DMS114 treated with DMSO at 0.1 percent for 48 hours (cell line): ENCODE measurements around the gene MACF1.
"Not testable (repeated sequence)": the region's sequence is repeated elsewhere in the genome, so short reads cannot be mapped to it uniquely, and the experiment has no call there.

Experiments used
- DNase-seq: peaks from one replicate; lab custom pipeline; 2025; ENCODE audit not compliant: unreplicated experiment; lab: John Stamatoyannopoulos, UW

MACF1 gene

DNA sequence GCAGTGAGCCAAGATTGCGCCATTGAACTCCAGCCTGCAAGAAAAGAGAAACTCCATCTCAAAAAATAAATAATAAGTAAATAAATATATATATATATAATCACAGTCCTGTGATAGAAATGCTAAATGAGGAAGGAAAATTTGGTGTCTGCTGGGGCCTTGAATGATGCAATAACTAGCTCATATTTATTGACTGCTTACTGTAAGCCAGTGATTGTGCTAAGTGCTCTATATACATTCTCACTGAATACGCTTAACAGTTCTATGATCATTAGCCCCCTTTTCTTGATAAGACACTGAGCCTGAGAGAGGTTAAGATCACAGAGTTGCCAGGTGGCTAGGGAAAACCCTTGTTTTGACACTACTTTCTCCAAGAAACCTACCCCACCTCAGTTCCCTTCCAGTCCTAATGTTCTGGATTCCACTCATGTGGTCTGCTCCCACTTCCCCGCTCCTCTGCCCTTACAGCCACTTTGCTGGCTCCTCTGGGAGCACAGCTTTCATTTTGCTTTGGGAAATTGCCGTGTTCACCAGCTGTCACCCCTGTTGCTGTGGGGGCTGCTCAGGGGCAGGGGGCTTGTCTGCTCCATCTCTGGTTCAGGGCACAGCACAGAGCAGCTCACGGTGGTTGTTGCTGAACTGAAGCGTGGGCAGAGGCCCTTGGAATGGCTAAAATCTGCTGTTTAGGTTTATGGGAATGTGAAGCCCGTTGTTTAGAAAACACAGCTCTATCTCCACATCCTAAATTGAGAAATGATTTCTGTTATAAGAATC is 284.5 kb downstream of the MACF1 start:
- no peak for DNase-seq

DNA sequence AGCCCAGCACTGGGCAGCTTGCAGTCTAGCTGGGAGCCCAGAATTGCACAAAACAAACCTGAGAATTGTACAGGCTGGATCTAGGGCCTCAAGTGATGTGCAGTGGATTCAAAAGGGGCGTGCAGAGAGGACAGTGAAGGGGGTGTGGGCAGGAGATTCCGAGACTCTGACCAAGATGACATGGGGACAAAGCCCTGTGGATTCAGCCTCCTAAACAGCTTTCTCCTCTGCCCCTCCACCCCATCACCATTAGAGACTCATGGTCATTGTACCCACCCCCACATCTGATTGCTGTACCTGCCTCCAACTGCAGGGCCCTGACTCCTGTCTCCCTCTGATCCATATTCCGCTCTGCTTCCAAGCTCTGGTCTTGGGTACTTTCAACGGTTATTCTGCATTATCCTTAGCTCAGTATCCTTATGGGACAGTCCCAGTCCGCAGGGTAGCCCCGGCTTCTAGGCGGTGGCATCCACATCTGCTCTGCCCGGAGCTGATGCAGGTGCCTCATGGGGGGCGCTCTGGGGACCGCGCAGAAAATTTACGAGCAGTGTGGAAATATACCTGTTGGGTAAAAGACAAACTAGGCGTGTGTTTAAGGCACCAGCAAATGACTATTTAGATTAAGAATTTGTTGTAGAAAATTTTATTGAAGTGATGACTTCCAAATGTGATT is 285.2 kb downstream of the MACF1 start:
- DNase-seq, result no peak

DNA sequence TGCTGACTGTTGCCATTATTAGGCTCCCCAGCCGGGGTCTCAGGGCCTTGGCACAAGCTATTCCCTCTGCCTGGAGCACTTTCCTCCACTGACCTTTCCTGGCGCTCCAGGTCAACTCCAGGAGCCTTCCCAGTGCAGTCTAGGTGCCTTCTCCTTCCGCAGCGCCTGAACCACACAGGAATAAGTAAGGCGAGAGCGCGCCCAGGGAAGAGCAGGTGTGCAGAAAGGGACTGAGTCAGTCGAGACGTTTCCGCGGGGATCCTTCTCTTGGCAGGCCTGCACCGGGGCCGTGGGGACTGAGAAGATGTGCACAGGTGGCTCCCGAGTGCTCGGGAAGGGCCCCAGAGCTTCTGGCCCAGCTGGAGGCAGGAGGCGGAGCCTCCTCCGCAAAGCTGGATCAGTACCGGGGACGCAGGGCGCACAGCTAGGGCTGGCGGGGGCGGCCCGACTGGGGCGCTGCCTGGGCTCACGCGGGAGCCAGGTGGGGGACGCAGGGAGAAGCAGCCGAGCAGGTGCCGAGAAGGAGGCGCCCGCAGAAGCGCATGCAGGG is 286.2 kb downstream of the MACF1 start:
- DNase-seq, result no peak

DNA sequence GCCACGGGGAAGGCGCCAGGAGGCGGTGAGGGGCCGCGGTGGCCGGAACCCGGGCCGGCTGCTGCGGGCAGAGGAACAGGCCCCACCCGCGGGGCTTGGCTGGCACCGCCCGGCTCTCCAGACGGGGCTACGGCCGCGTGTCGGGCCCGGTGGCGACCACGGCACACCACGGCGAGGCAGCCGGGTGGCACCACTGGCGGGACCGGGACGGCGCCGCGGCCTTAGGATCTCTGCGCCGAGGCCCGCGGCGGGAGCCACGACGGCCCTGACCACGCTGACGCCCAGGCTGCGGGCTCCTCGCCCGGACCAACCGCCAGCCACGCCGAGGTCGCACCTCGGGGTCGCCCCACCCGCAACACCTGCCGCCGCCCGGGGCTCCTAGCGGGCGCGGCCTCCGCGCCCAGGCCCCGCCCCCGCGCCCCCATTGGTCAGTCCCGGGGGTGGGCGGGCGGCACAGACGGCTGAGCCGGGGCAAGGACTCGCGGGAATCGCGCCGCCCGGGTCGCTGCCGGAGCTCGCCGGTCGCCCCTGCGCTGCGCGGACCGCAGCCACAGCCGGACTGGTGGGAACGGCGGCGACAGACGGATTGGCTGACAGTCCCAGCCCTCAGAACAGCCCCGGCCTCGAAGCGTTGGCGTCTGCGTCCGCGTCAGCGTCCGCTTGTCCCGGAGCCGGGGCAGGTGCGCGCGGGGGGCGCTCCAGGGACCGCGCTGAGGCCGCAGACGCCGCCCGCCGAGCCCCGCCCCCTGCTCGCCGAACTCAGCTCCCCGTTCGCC is 286.8 kb downstream of the MACF1 start, which contains the start of gene BMP8A:
Gene BMP8A (plus strand): TSS at position 491 of the 776 bp plus-strand sequence. CDS start 356 bp downstream, outside the sequence.
- DNase-seq, result no peak

DNA sequence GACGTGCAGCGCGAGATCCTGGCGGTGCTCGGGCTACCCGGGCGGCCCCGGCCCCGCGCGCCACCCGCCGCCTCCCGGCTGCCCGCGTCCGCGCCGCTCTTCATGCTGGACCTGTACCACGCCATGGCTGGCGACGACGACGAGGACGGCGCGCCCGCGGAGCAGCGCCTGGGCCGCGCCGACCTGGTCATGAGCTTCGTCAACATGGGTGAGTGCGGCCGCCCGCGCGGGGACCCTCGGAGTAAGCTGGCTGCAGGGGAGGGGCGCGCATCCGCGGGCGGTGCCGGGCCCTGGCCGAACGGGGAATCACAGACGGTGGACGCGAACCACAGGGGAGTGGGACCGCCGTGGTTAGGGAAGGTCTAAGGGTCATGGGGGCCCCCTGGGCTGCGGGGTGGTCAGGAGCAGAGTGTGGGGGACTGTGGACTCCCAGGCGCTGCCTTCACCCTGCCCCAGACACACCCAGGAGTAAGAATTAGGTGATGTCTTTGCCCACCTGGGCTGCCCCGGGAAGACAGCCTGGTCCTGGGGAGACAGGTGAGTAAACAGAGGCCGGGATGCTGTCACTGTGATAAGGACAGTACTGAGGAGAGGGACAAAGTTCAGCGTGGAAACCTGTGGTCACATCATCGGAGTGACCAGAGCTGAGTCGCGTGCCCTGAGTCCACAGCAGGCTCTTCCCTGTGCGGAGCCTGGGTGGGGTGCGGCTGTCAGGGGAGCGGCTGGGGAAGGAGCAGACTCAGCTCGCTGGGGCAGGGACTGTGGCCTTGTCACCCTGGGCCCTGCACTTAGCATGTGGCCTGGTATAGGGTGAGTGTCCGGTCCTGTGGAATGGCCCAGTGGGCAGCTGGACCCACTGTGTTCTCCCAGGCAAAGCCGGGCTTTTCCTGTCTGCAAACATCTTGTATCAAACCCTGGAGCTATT is 287.9 kb downstream of the MACF1 start:
- not testable (repeated sequence) for DNase-seq

DNA sequence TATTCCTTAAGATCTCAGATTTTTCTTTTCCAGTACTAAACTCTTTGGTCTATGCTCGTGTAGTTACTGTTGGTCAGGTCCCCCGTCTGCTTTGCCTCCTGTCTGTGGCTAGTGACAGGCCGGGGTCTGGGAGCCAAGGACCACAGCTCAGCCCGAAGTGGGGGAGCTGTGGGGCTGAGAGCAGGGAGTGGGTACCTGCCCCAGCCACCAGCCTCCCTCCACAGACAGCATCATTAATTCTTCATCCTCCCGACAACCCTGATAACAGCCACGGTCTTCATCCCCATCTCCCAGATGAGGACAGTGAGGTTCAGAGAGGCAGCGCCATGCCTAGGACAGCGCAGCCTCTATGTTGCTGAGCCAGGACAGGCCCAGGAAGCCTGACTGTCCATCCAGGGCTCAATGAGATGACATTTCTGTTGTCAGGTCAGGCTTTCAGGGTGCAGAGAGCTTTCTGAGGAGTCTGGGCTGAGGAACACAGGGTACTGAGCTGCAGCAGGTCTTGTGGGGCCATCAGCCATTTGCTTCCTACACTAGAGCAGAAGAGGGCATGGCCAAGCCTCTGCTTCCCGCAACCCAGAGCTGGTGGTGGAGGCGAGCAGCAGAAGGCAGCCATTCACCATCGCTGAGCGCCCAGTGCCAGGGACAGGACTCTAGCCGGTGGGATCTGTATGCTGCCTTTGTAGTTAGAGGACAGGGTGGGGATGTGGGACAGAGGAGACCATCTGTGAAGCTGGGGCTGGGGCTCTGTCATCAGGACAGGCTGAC is 288.7 kb downstream of the MACF1 start:
- DNase-seq, result not testable (repeated sequence)

DNA sequence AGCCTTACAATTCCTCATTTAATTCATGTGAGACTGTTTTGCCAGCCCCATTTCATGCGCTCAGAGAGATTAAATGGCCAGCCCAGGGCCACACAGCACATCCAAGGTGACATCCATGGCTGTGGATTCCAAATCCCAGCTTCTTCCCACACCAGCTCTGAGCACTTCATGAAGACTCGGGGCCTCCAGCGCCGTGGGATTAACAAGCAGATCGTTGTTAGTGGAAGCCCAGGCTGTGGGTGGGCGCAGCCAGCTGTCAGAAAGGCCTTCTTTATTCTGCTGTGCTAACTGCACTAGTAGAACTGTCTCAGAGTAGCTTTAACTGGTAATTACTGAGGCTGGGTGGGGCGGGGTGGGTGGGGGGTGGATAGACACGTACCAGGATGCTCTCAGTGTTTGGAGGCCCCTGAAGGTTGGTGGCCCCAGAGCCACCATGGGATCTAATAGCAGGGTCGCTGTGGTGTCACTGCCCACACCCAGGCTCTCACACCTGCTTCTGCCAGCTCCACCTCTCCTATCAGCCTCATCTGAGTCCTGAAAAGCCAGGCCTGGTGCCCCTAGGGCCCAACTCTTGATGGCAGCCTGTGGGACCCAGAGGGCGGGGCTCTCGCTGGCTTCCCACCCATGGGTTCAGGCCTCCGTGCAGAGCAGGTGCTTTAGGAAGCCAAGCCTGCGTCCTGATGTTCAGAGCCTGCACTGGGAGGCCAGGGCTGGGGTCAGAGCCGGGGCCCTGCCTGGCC is 290.3 kb downstream of the MACF1 start:
- DNase-seq, result no peak

DNA sequence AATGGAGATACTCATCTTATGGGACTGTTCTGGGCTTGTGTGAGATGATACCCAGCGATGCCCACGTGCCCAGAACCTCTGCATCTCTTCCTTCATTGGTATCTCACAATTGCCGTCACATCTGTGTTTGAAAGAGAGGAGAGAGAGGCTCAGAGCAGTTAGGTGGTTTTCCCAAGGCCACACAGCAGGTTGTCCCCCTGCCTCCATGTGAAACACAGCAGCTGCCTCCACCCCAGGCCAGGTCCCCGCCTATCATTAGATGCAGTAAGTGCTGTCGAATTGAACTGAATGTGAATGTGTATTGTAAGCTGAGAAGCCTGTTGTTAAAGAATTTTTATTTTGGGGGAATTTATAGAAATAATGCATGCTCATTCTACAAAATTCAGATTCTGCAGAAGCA is 292.0 kb downstream of the MACF1 start:
- DNase-seq, result not testable (repeated sequence)

DNA sequence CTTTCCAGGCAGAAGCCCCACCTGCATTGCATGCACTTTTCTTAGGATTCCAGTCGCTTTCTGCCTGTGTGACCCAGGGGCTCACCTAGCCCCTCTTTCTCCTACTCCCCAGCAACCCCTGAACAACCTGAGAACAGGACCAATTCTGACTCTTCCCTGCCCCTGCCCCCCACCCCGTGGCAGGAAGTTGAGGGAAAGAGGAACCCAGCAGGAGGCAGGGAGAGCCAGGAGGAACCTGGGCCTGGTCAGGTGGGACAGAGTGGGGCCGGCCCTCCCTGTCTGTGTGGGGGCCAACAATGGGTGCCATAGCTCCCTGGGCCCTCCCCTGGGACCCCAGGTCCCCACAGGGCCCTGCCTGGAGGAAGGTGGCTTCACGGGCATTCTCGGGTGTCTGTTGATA is 293.1 kb downstream of the MACF1 start:
- DNase-seq, result no peak

DNA sequence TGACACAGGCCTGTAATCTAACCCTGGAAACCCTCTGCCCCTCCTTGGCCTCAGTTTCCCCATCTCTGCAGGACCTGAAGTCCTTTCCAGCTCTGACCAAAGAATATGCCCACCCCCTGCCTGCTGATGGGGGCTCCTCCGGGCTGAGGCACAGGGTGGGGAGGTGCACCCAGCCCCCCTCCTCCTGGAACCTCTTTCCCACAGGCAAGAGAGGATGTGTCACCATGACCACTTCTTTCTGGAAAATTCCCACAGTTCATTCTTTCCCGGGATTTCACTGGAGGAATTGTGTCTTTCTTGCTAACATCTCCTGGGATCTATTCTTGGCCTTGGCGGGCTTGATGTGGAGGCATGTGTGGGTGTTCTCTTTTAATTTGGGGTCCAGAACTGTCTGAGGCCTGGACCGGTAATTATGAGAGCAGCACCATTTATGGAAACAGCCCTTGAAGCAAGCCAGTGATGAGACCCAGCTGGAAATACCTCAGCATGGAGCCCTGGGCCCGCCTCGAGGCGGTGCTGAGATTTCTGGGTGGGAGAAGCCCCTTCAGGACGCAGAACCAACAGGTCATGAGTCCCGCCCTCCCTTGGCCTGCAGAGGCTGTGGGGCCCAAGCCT is 293.7 kb downstream of the MACF1 start:
- DNase-seq, result not testable (repeated sequence)

DNA sequence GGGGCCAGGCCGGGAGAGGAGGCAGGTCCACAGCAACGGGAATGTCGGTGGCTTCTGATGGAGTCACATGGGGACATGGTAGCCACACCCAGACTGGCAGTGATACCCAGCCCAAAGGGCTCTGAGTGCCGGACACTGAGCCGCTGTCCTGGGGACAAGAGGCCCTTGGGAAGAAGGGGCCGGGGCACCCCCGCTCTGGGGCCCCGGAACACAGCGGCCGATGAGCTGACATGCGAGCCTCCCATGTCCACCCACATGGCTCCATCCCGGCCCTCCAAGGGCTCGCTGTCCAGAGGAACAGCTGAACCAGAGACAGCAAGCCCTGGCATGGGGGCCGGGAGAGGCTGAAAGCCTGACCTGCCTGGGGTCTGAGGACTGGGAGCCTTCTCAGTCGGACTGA is 294.3 kb downstream of the MACF1 start:
- DNase-seq, result not testable (repeated sequence)

DNA sequence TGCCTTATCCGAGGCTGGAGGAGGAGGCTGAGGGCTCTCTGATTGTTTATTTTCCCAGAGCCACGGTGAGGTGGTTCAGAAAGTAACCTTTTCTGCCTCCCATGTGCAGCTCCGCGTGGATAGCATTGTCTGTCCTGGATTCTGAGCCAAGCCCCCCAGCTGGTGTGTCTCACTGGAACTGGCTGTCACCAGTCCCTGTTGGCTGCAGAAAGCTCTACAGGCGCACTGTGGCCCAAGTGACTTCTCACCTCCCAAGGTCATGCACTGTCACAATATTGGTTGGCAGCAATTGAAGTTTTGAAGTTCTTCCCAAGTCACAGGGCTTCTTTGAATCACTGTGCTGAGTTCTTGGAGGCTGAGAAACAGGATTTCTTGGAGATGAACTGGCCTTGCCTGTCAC is 295.2 kb downstream of the MACF1 start:
- DNase-seq, result no peak

DNA sequence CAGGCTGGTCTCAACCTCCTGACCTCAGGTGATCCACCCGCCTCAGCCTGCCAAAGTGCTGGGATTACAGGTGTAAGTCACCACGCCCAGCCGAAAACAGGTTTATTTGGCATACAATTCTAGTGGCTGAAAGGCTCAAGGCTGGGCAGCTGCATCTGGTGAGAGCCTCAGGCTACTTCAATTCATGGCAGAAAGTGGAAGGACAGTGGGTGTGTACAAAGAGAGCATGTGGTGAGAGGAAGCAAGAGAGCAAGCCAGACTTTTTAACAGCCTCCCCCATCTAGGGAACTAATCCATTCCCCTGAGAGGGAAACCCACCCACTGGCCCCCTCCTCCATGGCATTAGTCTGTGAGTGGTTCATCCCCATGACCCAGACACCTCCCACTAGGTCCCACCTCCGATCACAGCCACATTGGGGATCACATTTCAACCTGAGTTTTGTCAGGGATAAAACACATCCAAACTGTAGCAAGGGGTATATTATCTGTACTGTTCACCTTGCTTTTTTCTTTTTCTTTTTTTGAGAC is 296.4 kb downstream of the MACF1 start:
- no peak for DNase-seq

DNA sequence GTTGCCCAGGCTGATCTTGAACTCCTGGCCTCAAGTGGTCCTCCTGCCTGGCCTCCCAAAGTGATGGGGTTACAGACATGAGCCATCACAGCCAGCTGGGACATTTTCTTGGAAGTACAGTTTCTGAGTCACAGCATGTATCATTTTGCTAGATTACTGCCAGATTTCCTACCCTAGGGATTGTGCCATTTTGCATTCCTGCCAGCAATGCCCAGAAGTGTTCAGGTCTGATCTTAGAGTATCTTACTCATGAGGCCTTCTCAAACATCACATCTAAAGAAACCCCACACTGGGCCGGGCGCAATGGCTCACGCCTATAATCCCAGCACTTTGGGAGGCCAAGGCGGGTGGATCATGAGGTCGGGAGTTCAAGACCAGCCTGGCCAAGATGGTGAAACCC is 297.2 kb downstream of the MACF1 start:
- DNase-seq, result no peak

DNA sequence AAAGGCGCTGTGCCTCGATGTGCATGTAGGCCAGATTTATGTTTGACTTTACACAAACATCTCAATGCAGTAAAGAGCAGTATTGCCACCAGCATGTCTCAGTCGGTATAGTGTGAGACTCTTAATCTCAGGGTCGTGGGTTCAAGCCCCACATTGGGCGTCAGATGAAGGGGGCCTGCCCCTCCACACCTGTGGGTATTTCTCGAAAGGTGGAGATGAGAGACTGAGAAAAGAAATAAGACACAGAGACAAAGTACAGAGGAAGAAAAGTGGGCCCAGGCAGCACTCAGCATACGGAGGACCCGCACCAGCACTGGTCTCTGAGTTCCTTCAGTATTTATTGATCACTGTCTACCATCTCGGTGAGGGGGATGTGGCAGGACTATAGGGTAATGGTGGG is 299.9 kb downstream of the MACF1 start:
- not testable (repeated sequence) for DNase-seq

DNA sequence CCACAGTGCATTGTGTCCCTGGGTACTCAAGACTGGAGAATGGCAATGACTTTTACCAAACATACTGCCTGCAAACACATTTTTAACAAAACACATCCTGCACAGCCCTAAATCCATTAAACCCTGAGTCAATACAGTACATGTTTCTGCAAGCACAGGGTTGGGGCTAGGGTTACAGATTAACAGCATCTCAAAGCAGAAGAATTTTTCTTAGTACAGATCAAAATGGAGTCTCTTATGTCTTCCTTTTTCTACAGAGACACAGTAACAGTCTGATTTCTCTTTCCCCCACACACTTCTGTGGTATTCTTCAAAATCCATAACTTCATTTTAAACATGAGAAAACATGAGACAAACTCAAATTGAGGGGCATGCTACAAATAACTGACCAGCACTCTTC is 300.8 kb downstream of the MACF1 start:
- DNase-seq, result no peak

DNA sequence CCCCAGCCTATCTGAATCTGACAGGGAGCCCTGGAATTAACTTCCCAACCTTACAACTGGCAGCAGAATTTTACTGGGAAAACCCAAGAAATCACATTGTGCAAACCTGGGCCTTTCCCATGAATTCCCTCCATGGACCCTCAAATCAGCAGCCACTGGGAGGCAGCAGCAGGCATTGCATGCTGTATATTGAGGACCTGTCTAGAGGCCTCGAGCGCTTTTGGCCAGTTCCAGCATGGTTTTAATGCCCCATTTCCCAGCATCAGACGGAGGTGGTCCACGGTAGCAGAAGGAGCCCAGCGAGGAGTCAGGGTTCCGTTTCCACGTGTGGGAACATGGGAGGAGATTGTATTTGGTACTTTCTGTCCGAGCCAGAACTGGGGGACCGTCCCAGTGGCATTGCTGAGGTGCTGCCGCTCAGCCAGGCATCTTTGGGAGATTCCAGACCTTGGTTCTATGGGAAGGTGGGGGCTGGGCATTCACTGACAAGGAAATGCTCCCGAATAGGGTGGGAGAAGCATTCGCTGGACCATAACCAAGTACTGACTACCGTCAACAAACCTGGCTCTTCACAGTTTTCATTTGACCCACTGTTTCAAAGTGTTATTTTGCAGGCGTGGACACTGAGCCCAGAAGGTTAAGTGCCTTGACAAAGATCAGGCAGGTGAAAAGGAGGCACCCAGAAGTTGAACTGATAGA is 302.9 kb downstream of the MACF1 start:
- DNase-seq, result peak; percentile 30

DNA sequence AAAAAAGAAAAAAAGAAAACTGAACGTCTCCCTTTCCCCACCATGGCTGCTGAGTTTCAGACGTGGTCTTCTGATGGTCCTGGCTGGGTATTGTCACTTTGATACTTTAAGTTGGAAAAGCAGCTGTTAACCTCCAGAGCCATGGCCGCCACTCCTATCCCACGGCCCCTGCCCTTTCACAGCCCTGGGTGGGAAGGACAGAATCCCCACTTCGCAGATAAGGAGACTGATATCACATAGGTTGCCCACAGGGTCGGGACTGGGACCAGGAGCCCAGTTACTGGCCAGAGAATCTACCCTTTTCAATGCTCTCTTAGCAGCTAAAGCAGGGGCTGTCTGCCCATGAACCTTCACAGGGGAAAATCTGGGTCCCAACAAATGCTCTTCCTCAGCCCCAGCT is 303.8 kb downstream of the MACF1 start:
- no peak for DNase-seq
